Activated effector memory CD4-positive, alpha-beta T cell treated with Interleukin-2 at 50 U/mL for 16 hours (primary cell): Measurements from ENCODE around the gene CFAP251.

Source experiments
- DNase-seq: peaks from one replicate; pipeline ENCODE4 v3.0.0-alpha.2; 2020

CFAP251 gene

GRCh38 chr12:122004633-122005071 is 86.3 kb downstream of the CFAP251 start:
- DNase-seq: no peak

GRCh38 chr12:122005252-122005776 is 86.9 kb downstream of the CFAP251 start:
- DNase-seq: no peak

DNA sequence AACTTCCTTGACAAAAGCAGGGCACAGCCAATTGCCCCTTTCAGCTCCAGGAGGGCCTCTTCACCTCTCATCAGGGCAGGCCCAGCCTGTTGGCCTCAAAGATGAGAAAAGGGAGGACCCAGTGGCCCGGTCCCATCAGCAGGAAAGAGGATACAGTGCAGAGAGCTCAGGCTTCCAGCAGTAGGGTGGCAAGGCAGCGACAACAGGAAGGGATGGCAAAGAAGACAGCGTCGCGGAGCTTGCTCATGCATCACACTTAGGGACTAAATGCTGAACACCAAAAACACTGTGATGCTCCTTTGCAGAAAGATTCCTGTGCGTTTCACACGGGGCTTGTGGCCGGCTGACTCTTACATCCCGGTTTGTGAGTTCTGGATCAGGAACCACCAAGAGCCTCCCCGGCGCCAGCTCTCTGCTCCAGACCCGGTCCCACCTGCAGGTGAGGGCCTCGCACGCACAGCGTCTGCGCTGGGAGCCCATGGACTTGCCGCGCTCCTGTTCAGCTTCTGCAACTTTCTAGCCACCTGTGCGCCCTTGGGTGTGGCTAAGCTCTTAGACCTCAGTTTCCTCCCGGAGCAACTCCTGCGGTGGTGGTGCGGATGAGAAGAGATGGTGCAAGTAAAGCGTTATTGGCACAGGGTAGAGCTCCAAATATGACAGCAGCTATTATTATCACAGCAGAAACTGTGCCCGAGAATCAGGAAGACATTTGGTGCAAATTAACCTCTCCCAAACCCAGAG is 88.0 kb downstream of the CFAP251 start:
- peak; percentile 8 for DNase-seq

- DNase-seq: no peak
Measured at GRCh38 chr12:122009741-122010140, 91.3 kb downstream of the CFAP251 start.

- DNase-seq: no peak
Measured at GRCh38 chr12:122012184-122012583, 93.8 kb downstream of the CFAP251 start.

DNA sequence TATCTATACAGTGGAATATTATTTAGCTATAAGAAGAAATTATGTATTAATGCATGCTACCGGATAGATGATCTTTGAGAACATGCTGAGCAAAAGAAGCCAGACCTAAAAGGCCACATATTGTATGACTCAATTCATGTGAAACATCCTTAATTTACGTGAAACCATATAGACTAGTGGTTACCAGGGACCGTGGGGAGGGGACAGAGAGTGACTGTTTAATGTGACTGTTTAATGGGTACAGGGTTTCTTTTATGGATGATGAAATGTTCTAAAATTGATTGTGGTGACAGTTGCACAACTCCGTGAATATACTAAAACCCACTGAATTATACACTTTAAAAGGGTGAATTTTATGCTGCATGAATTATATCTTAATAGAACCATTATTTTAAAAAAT is 94.7 kb downstream of the CFAP251 start:
- DNase-seq: no peak

DNA sequence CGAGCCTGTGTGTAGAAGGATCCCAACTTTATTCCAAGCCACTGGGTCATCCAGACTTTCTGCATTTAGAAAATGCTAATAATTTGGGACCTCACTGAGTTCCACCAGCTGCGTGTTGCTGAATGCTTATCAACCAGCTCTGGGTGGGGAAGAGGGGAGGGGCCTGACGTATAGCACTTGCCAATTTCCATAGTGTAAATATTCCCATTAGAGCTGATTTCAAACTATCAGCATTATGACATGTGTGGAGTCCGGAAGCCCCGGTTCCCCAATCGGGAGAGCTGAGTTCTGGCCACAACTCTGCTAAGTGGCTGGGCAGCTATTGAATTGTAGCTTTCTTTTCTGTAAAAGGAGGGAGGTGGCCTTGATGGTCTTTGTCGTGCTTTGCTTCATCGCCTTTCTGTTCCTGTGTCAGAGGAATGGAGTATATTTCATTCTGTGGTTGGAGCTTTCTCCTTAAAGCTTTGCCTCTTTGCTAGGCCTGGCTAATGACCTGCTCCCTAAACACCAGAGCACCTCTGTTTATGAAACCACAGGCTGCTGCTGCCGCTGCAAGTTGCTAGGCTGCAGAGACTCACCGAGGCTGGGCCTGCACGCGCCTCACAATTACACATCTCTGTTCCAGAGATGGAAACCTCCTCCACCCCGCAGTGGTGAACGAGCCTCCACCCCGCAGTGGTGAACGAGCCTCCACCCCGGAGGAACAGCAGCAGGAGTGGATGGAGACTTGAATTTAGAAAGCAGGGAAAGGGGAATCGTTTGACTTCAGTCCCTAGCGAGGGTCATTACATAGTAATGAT is 95.6 kb downstream of the CFAP251 start:
- no peak for DNase-seq

- no peak for DNase-seq
Measured at GRCh38 chr12:122014781-122015180, 96.4 kb downstream of the CFAP251 start.

DNA sequence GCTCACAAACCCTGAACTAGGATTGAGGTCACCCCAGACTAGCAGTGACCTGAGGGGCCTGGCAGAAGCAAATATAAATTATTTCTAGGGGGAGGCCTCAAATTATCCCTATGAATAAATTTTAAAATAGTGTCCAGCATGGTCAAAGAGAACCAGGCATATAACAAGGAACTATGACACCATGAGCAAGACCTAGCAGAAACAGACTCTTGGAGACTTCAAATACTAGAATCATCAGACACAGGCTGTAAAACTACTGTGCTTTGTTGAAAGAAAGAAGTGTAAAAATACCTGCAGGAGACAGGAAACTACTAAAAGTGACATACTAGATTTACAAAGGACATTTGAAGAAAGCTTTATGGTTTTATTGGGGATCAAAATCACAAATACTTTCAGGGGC is 100.1 kb downstream of the CFAP251 start:
- DNase-seq: no peak

DNA sequence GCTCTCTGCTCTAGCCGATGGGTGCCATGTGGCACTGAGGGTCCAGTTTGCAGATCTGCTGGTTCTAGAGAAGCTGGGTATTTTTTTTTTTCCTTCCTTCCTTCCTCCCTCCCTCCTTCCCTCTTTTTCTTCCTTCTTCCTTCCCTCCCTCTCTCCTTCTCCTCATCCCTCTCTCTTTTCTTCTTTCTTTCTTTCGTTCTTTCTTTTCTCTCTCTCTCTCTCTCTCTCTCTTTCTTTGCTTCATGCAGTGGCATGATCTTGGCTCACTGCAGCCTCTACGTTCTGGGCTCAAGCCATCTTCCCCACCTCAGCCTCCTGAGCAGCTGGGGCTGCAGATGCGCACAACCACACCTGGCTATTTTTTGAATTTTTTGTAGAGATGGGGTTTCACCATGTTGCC is 100.5 kb downstream of the CFAP251 start:
- no peak for DNase-seq

GRCh38 chr12:122020795-122021192 is 102.4 kb downstream of the CFAP251 start:
- DNase-seq: no peak

DNA sequence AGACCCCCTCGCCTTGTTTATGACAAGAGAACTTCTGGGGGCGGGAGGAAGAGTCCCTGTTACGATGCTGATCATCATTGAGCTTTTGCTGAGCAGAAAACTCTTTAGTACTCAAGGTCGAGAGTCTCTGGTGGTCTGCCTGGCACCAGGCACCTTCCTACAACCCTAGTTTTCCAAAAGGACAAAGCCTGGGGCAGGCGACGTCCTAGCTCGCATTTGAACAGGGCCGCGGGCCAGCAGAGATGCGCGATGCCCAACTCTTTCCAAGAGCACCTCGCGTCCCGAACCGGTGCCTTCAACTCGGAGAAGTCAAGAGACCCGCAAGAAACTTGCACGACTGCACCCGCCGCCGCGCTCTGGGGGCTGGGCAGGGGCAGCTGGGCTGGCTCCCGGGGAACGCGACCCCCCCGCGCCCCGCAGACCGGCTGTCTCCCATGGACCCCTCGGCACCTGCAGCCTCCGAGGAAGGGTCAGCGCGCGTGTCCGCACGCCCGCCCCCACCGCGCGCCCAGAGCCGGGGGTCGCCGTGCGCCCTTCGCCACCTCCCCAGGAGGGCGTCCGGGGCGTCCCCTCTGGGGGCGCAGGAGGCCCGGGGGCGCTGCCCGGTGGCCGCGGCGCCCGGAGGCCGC is 102.9 kb downstream of the CFAP251 start:
- no peak for DNase-seq

DNA sequence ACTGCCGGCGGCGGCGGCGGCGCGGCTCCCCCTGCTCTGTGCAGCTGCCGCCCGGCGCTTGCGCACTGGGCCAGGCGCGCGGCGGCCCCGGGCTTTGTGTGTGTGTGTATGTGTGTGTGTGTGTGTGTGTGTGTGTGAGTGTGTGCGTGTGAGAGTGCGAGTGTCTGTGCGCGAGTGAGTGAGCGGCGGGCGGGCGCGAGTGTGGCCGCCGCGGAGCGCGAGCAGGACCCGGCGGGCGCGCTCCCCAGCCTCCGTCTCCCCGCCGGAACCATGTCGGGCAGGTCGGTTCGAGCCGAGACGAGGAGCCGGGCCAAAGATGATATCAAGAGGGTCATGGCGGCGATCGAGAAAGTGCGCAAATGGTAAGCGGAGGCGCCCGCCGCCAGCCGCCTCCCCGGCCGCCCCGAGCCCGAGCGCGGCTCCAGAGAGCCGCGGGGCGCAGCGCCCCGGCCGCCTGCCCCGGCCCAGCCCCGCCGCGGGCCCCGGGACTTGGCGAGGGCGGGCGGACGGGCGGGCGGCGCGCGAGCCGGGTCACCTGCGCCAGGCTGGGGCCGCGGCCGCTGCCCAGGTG is 103.5 kb downstream of the CFAP251 start, which contains the start of gene BCL7A:
TSS of gene BCL7A (plus strand) at position 63 of the 571 bp plus-strand sequence. CDS start at position 271, 208 bp downstream.
- DNase-seq: peak; percentile 43

DNA sequence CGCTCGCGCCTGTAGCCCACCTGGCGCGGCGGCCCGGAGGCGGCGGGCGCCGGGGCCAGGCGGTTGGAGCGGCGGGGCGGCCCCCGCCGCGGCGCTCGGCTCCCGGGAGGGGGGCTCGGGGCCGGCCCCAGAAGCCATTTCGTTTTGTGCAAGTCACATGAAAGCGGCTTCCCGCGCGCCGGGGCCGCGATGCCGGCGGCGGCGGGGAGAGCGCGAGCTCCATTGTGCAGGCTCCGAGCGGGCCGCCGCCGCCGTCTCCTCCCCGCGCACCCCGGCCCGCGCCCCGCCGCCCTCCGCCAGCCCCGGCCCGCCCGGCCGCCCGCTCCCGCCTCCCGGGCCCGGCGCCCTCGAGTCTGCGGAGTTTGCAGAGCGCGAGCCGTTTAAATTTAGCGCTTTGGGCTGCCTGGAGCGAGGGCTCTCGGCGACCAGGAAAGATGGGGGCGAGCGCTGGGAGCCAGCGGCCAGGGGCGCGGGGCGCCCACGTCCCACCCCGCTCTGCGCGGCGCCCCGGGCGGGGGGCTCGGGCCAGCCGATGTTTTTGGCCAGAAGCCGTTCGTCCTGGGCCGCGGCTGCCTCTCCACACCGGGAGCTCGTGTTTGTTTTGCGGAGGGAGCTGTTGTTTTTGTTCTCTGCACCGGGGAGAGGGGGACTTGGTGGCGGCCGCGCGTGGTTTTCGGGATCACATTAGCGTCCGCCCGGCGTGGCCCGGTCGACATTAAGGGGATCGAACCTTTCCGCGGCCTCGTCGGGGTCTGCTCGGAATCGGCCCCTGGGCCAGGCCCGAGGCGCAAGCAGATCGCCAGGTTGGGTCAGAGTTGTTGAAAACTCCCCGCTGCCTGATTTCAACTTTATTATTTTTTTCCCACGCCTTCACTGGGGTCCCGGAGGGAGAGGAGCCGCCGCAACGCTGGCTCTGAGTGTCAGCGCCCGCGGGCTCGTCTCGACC is 104.3 kb downstream of the CFAP251 start:
- peak; percentile 17 for DNase-seq

DNA sequence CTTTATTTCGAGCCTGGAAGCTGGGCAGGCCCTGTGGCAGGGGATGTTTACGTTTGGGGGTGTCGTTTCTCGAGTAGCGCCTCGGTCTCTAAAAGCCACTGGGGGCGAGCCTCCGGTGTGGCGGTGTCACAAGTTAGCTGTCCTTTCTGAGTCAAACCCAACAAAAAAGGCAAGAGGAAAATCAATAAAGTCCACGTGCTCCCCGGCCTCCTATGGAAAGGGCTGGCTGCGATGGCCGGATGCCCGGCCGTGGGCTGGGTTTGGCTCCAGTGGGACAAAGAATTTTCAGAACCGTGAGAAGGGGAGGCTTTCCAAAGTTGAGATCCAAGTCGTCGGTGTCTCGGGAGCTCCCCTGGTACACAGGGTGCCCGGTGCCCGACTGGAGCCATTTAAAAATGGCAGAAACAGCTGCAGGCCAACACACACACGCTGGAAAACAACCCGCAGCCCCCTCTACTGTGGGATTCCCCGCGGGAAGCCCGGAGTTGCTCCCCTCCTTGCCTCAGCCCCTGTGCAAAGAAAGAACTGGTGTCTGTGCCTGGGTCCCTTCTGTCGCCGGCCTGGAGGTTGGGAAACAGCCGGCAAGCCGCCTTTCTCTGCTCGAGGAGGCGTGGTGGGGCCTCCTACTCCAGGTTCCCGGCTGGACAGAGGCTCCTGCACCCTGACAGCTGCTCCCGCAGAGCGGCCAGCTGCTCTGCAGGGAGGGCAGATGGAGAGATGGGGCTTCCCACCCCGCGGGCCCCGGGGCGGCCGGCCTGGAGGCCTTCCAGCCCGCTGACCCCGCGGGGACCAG is 105.1 kb downstream of the CFAP251 start:
- no peak for DNase-seq

GRCh38 chr12:122024132-122024785 is 105.9 kb downstream of the CFAP251 start:
- DNase-seq: no peak

DNA sequence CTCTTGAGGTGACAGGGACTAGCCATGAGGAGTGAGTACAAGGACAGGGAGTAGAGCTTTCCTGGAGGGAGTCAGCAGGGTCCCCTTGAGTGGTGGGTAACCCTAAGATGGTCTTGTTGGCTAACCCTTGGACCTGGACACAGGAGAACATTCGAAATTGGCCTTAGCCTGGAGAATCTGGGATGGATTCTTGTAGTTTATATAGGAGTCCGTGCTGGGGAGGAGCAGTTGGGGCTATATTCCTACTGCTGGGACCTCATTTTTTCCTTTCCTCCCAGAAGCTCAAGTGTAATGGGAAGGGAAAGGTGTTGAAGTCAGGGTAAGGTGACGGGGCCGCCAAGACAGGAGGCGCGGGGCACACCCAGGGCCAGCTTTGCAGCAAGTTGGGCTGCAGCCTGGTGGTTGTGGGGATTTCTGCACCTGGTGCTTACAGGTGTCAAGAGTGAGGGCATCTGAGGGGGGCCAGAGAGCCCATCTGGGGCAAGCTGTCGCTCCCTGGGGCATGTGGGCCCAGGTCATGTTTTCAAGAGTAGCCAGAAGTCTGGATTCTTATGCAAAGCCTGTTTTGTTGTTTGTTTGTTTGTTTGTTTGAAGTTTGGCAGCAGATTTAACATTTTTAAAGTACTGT is 108.4 kb downstream of the CFAP251 start:
- no peak for DNase-seq

GRCh38 chr12:122028165-122028904 is 109.9 kb downstream of the CFAP251 start:
- no peak for DNase-seq

DNA sequence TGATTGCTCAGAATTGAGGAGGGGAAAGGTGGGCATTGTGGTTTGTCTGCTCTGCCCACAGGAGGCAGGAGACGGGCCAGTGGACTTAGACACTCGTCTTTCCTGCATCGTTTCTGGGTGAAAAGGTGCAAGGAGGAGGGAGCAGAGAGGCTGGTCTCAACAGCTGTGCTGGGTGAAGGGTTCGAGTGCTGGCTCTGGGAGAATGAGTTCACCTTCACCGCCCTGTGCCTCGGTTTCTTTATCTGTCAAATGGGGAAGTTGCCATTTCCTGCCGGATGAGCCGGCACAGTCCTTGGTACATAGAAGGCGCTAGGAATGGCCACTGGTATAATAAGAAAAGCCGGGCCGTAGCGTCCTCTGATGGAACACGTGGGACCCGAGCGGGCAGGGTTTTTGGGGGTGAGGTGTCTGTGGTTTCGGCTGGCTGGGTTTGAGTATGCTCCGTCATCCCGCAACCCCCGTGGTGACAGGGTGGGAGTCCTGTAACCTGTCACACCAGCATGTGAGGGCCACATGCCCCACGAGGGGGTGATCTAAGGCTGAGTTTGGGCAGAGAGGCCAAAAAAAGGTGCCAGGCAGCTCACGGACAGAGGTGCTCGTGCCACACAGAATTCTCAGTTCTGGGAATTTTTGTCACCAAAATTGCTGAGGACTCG is 110.6 kb downstream of the CFAP251 start:
- no peak for DNase-seq
